ENCODE data around the gene BTBD9. TPM values are rescaled to one million over a fixed set of nuclear protein-coding genes. Genes with fewer than 3 reads are reported as not detected.

BTBD9 gene
- total RNA-seq, 1 experiment from 2014 or later, result 10.8 TPM

GRCh38 chr6:38345586-38345985 lies 294.1 kb downstream of the BTBD9 start:
- ChIA-PET CTCF (no interaction called here), POLR2A (ENCODE audit: unreplicated experiment) (no interaction called here)
- Histone ChIP-seq H4K20me1 (ENCODE audit: insufficient read depth) (no peaks in the 10 kb centered on the region), H2AFZ (no peak overlapping the region), H3K4me2 (no peak overlapping the region), H3F3A (ENCODE audit: insufficient read depth, low read depth) (no peaks in the 10 kb centered on the region), H3K9me3 (ENCODE audit: insufficient read depth, low read depth) (no peaks in the 10 kb centered on the region), H3K27ac (no peak overlapping the region), H3K9me2 (ENCODE audit: insufficient read depth) (no peaks in the 10 kb centered on the region), H3K27me3 (ENCODE audit: insufficient read depth, low read depth) (no peaks in the 10 kb centered on the region), H3K79me2 (ENCODE audit: low read depth) (no peaks in the 10 kb centered on the region), H3K4me3 (no peak overlapping the region), H3K36me3 (ENCODE audit: low read depth) (no peaks in the 10 kb centered on the region), H3K4me1 (replicated peaks; ENCODE audit: insufficient read depth) (peaks cover 12% of the 10 kb centered on the region)
- no peak for DNase-seq
- intact Hi-C loops (cut with micrococcal nuclease; ENCODE audit: unreplicated experiment), result no loop called here
- no TSS peak for BruUV-seq (replicated peaks)
- no peak for TF ChIP-seq EZH2 (IDR thresholded peaks at IDR 0.05; ENCODE audit: low read depth)
- TF ChIP-seq CTCF (conservative IDR thresholded peaks at IDR 0.05), result no peak

GRCh38 chr6:38341496-38341895 lies 298.2 kb downstream of the BTBD9 start:
- Histone ChIP-seq H3K27me3 (ENCODE audit: insufficient read depth, low read depth) (no peaks in the 10 kb centered on the region), H3K27ac (no peak overlapping the region), H2AFZ (no peak overlapping the region), H3K4me1 (replicated peaks; ENCODE audit: insufficient read depth) (peaks cover 11% of the 10 kb centered on the region), H3K79me2 (ENCODE audit: low read depth) (no peaks in the 10 kb centered on the region), H3K9me2 (ENCODE audit: insufficient read depth) (no peaks in the 10 kb centered on the region), H4K20me1 (ENCODE audit: insufficient read depth) (no peaks in the 10 kb centered on the region), H3F3A (ENCODE audit: insufficient read depth, low read depth) (no peaks in the 10 kb centered on the region), H3K36me3 (ENCODE audit: low read depth) (no peaks in the 10 kb centered on the region), H3K9me3 (ENCODE audit: insufficient read depth, low read depth) (no peaks in the 10 kb centered on the region), H3K4me3 (no peak overlapping the region), H3K4me2 (no peak overlapping the region)
- TF ChIP-seq EZH2 (IDR thresholded peaks at IDR 0.05; ENCODE audit: low read depth), result no peak
- TF ChIP-seq CTCF (conservative IDR thresholded peaks at IDR 0.05), result no peak
- intact Hi-C loops (cut with micrococcal nuclease; ENCODE audit: unreplicated experiment), result no loop called here
- ChIA-PET CTCF (no interaction called here), POLR2A (ENCODE audit: unreplicated experiment) (no interaction called here)
- DNase-seq, result no peak
- BruUV-seq (replicated peaks), result no TSS peak

GRCh38 chr6:38339914-38340313 lies 299.8 kb downstream of the BTBD9 start:
- POLR2A ChIA-PET (ENCODE audit: unreplicated experiment), result no interaction called here
- Histone ChIP-seq H3K9me2 (ENCODE audit: insufficient read depth) (no peaks in the 10 kb centered on the region), H3K4me1 (replicated peaks; ENCODE audit: insufficient read depth) (peaks cover 11% of the 10 kb centered on the region), H3K79me2 (ENCODE audit: low read depth) (no peaks in the 10 kb centered on the region), H3K4me2 (no peak overlapping the region), H3K4me3 (no peak overlapping the region), H3K9me3 (ENCODE audit: insufficient read depth, low read depth) (no peaks in the 10 kb centered on the region), H4K20me1 (ENCODE audit: insufficient read depth) (no peaks in the 10 kb centered on the region), H3K36me3 (ENCODE audit: low read depth) (no peaks in the 10 kb centered on the region), H3F3A (ENCODE audit: insufficient read depth, low read depth) (no peaks in the 10 kb centered on the region), H3K27me3 (ENCODE audit: insufficient read depth, low read depth) (no peaks in the 10 kb centered on the region), H3K27ac (no peak overlapping the region), H2AFZ (no peak overlapping the region)
- no peak for TF ChIP-seq EZH2 (IDR thresholded peaks at IDR 0.05; ENCODE audit: low read depth)
- no peak for TF ChIP-seq CTCF (conservative IDR thresholded peaks at IDR 0.05)
- intact Hi-C loops (cut with micrococcal nuclease; ENCODE audit: unreplicated experiment), result no loop called here
- no peak for DNase-seq
- no TSS peak for BruUV-seq (replicated peaks)
- CTCF ChIA-PET, result interaction anchor here (0.6 kb wide), 1 partner anchor 1237 kb away, joined by 3 read pairs; no protein-coding TSS in a partner anchor

Measured in PC-9 (cell line).